ENCODE data around the gene EDEM2.

DNA sequence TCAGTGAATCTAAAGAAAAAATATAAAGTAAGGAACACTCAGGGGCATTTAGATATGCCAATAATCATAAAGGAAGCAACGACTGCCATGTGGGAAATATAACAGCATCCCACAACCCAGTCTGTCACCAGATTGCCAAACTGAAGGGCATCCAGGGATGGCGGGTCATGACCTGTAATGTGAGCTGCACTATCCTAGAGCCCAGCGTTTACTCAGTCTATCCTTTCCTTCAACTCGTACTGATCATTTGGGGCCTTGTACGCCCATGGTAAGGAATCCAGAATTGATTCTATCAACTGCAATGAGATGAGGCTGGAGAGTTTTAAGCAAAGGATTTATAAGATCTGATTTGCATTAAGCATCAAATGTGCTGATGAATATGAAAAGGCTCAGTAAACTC is 59.8 kb downstream of the EDEM2 start:
- TF ChIP-seq, protein P1, sequence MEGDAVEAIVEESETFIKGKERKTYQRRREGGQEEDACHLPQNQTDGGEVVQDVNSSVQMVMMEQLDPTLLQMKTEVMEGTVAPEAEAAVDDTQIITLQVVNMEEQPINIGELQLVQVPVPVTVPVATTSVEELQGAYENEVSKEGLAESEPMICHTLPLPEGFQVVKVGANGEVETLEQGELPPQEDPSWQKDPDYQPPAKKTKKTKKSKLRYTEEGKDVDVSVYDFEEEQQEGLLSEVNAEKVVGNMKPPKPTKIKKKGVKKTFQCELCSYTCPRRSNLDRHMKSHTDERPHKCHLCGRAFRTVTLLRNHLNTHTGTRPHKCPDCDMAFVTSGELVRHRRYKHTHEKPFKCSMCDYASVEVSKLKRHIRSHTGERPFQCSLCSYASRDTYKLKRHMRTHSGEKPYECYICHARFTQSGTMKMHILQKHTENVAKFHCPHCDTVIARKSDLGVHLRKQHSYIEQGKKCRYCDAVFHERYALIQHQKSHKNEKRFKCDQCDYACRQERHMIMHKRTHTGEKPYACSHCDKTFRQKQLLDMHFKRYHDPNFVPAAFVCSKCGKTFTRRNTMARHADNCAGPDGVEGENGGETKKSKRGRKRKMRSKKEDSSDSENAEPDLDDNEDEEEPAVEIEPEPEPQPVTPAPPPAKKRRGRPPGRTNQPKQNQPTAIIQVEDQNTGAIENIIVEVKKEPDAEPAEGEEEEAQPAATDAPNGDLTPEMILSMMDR (IDR thresholded peaks at IDR 0.05; ENCODE audit: borderline replicate concordance, extremely low read depth, low read length, poor library complexity, severe bottlenecking): no peak
- TF ChIP-seq EZH2 (IDR thresholded peaks at IDR 0.05; ENCODE audit: borderline replicate concordance, low read depth, low read length, severe bottlenecking): no peak
